MM.1S (cell line): Measurements from ENCODE around the gene MRGPRG.

Experiments used
- CTCF ChIP-seq: fragments of 300-600 bp; sonication (generic); IDR thresholded peaks from 2 replicates; pipeline ENCODE4 v1.5.1; 2016; ENCODE audit warnings: antibody characterized with exemption, low read length, mixed read lengths
- EZH2 ChIP-seq: fragments of 300-600 bp; sonication (generic); optimal IDR thresholded peaks from 2 replicates; pipeline ENCODE3; 2017; ENCODE audit warnings: low read depth, mild to moderate bottlenecking, antibody characterized with exemption, low read length, mixed read lengths
- EZH2phosphoT487 ChIP-seq: fragments of 300-600 bp; sonication (generic); IDR thresholded peaks from 2 replicates; pipeline ENCODE4 v1.6.1; 2018; ENCODE audit warnings: antibody characterized with exemption, low read length

GRCh38 chr11:3215346-3216026 is 3.1 kb downstream of the MRGPRG start:
- no peak for TF ChIP-seq CTCF
- TF ChIP-seq EZH2 = no peak
- no peak for TF ChIP-seq EZH2phosphoT487
